WTC11 (cell line): Measurements from ENCODE around the gene AGAP1. TPM values are rescaled to one million over a fixed set of nuclear protein-coding genes. Genes with fewer than 3 reads are reported as not detected.

Source experiments
- ATAC-seq: fragments of 200-7000 bp; cut with Tn5 transposase; 2 replicates; pipeline ENCODE4 v1.10.0; 2021; ENCODE audit warnings: mild to moderate bottlenecking, moderate library complexity
- CTCF ChIA-PET: fragments of 300-600 bp; sonication (Branson Sonifier 250); formaldehyde crosslinking; loops from one replicate; lab custom pipeline; 2021; ENCODE audit warnings: antibody characterized with exemption; lab: Charles Lee
- POLR2A ChIA-PET: fragments of 350-600 bp; sonication (Branson Sonifier 250); formaldehyde crosslinking; loops from one replicate; lab custom pipeline; 2021; ENCODE audit warnings: antibody characterized with exemption; lab: Charles Lee
- DNase-seq: peaks from one replicate; pipeline ENCODE4 v3.0.0; 2021; ENCODE audit warnings: low spot score
- H3K27ac Mint-ChIP-seq: 2 replicates; pipeline ENCODE4 v1.8.0; 2021; ENCODE audit warnings: mixed read lengths
- H3K27me3 Mint-ChIP-seq: 2 replicates; pipeline ENCODE4 v1.8.0; 2021; ENCODE audit warnings: low read depth, mild to moderate bottlenecking, moderate library complexity, mixed read lengths
- H3K36me3 Mint-ChIP-seq: 2 replicates; pipeline ENCODE4 v1.8.0; 2021; ENCODE audit warnings: mixed read lengths
- H3K4me1 Mint-ChIP-seq: 2 replicates; pipeline ENCODE4 v1.8.0; 2022; ENCODE audit warnings: mixed read lengths
- H3K4me3 Mint-ChIP-seq: 2 replicates; pipeline ENCODE4 v1.8.0; 2021; ENCODE audit warnings: mild to moderate bottlenecking, moderate library complexity, mixed read lengths
- H3K9me3 Mint-ChIP-seq: 2 replicates; pipeline ENCODE4 v1.8.0; 2021; ENCODE audit warnings: mixed read lengths
- ARID4B ChIP-seq: sonication (generic); formaldehyde crosslinking; IDR thresholded peaks from 2 replicates; pipeline ENCODE4 v1.8.0; 2023; ENCODE audit warnings: missing genetic modification reagents, mild to moderate bottlenecking, borderline replicate concordance
- ATF3 ChIP-seq: sonication (generic); formaldehyde crosslinking; conservative IDR thresholded peaks from 2 replicates; pipeline ENCODE4 v1.8.1; 2022; ENCODE audit warnings: mild to moderate bottlenecking, missing genetic modification reagents
- ELF4 ChIP-seq: sonication (generic); formaldehyde crosslinking; IDR thresholded peaks from 2 replicates; pipeline ENCODE4 v1.8.1; 2022; ENCODE audit warnings: low read depth, mild to moderate bottlenecking, moderate library complexity, missing genetic modification reagents
- FOXK1 ChIP-seq: sonication (generic); formaldehyde crosslinking; IDR thresholded peaks from 2 replicates; pipeline ENCODE4 v1.8.0; 2022; ENCODE audit warnings: mild to moderate bottlenecking, moderate library complexity, missing genetic modification reagents
- GABPB1 ChIP-seq: sonication (generic); formaldehyde crosslinking; IDR thresholded peaks from 2 replicates; pipeline ENCODE4 v1.8.1; 2023; ENCODE audit warnings: mild to moderate bottlenecking, missing genetic modification reagents
- GRHL2 ChIP-seq: fragments of 250-450 bp; sonication (Bioruptor Pico); IDR thresholded peaks from 2 replicates; pipeline ENCODE4 v1.8.0; 2022; ENCODE audit warnings: mild to moderate bottlenecking, moderate library complexity; ENCODE audit not compliant: insufficient replicate concordance, severe bottlenecking
- NFATC4 ChIP-seq: fragments of 250-450 bp; sonication (Bioruptor Pico); IDR thresholded peaks from 2 replicates; pipeline ENCODE4 v1.9.0; 2021; ENCODE audit warnings: mild to moderate bottlenecking
- NFE2L1 ChIP-seq: sonication (generic); formaldehyde crosslinking; IDR thresholded peaks from 2 replicates; pipeline ENCODE4 v1.8.1; 2023; ENCODE audit warnings: missing genetic modification reagents
- STAT6 ChIP-seq: sonication (generic); formaldehyde crosslinking; conservative IDR thresholded peaks from 2 replicates; pipeline ENCODE4 v1.8.1; 2023; ENCODE audit warnings: mild to moderate bottlenecking, low read depth, missing genetic modification reagents, moderate library complexity
- TCF7 ChIP-seq: sonication (generic); formaldehyde crosslinking; IDR thresholded peaks from 2 replicates; pipeline ENCODE4 v1.8.0; 2022; ENCODE audit warnings: mild to moderate bottlenecking, low read depth, missing genetic modification reagents, moderate library complexity
- ZNF232 ChIP-seq: sonication (generic); formaldehyde crosslinking; IDR thresholded peaks from 2 replicates; pipeline ENCODE4 v1.8.0; 2022; ENCODE audit warnings: mild to moderate bottlenecking, missing genetic modification reagents
- ZNF512 ChIP-seq: sonication (generic); formaldehyde crosslinking; IDR thresholded peaks from 2 replicates; pipeline ENCODE4 v1.8.1; 2022; ENCODE audit warnings: missing genetic modification reagents, borderline replicate concordance
- total RNA-seq: library from RNA; stranded (reverse); gene quantifications from 3 replicates; pipeline ENCODE4 v1.2.3, GENCODE V29; 2021
- TF ChIP-seq, protein P1 (sequence below): sonication (generic); formaldehyde crosslinking; IDR thresholded peaks from 2 replicates; pipeline ENCODE4 v1.8.1; 2022; ENCODE audit warnings: mild to moderate bottlenecking, moderate library complexity, missing genetic modification reagents
- TF ChIP-seq, protein P2 (sequence below): sonication (generic); formaldehyde crosslinking; IDR thresholded peaks from 2 replicates; pipeline ENCODE4 v1.8.0; 2022; ENCODE audit warnings: mild to moderate bottlenecking, missing genetic modification reagents

The AGAP1 gene
- total RNA-seq, 1 experiment from 2014 or later: 49.3 TPM

GRCh38 chr2:236146436-236146835 lies 652.6 kb downstream of the AGAP1 start (continued):
- TF ChIP-seq ARID4B (CRISPR knock-in tag) (no peak), GRHL2 (CRISPR knock-in tag) (no peak)

DNA sequence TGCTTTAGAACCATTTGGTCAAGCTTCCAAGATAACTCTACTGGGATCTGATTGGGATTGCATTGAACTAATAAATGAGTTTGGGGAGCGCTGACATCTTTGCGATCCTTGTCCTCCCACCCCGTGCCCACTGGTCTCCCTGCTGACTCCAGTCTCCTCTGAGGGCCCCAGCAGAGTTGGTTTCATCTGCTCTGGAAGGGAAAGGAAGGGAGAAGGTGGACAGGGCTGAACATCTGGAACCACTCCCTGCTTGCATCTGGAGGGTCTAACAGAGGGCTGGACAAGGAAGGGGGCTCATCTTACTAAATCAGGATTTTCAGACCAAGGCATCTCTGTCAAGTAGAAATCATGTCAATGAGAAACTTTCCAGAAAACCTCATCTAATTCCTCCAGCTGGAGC lies 661.6 kb downstream of the AGAP1 start:
- ATAC-seq (no peak), DNase-seq (no peak)
- no peak for TF ChIP-seq ZNF232 (CRISPR knock-in tag)
- TF ChIP-seq GABPB1 (CRISPR knock-in tag): no peak
- no peak for TF ChIP-seq ARID4B (CRISPR knock-in tag)
- TF ChIP-seq TCF7 (CRISPR knock-in tag): no peak
- TF ChIP-seq ZNF512 (CRISPR knock-in tag): no peak
- TF ChIP-seq, protein P1, sequence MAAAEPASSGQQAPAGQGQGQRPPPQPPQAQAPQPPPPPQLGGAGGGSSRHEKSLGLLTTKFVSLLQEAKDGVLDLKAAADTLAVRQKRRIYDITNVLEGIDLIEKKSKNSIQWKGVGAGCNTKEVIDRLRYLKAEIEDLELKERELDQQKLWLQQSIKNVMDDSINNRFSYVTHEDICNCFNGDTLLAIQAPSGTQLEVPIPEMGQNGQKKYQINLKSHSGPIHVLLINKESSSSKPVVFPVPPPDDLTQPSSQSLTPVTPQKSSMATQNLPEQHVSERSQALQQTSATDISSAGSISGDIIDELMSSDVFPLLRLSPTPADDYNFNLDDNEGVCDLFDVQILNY (CRISPR knock-in tag): no peak
- peaks cover 72% of the 10 kb centered on the region for H3K27me3 Mint-ChIP-seq
- CTCF ChIA-PET: no interaction called here
- H3K36me3 Mint-ChIP-seq: peaks cover 12% of the 10 kb centered on the region
- no peak overlapping the region for H3K27ac Mint-ChIP-seq
- H3K4me3 Mint-ChIP-seq: no peak overlapping the region
- H3K4me1 Mint-ChIP-seq: peaks cover 18% of the 10 kb centered on the region
- POLR2A ChIA-PET: no interaction called here
- H3K9me3 Mint-ChIP-seq: peaks cover 26% of the 10 kb centered on the region

DNA sequence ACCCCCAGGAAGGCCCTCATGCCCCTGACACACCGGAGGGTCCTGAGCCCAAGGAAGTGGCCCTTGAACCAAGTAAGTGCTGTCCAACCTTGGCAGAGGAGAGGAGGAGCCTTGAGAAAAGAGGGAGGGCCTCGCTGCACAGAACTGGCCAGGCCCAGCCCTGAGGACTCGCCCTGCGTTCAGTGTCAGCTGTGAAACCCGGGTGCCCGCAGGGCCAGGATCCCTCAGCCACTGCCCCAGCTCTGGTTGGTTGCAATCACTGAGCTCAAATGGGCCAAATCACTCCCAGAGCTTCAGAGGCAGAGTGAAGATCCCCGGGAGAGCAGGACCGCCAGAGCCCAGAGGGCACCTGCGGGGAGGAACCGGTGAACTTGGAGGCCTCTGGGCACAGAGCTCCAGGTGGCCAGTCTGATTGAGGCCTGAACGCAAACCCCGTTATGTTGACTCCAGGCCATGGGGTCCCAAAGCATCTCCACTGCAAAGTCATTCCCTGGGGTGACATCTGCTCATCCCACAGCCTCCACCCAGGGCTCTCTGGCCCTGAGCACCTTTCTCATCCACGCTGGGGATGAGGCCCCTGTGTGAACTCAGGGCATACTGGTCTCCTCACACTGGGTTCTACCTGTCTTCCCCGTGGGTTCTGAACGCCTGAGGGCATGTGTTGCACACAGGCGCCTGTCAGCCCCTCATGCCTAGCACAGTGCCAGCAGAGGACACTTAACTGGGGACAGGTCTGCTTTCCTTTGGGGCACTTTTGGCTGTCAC lies 662.4 kb downstream of the AGAP1 start:
- H3K27me3 Mint-ChIP-seq: peaks cover 74% of the 10 kb centered on the region
- TF ChIP-seq ELF4 (CRISPR knock-in tag) (no peak), NFE2L1 (CRISPR knock-in tag) (no peak), STAT6 (CRISPR knock-in tag) (no peak), ATF3 (CRISPR knock-in tag) (no peak), FOXK1 (CRISPR knock-in tag) (no peak), NFATC4 (CRISPR knock-in tag) (no peak)
- TF ChIP-seq, protein P2, sequence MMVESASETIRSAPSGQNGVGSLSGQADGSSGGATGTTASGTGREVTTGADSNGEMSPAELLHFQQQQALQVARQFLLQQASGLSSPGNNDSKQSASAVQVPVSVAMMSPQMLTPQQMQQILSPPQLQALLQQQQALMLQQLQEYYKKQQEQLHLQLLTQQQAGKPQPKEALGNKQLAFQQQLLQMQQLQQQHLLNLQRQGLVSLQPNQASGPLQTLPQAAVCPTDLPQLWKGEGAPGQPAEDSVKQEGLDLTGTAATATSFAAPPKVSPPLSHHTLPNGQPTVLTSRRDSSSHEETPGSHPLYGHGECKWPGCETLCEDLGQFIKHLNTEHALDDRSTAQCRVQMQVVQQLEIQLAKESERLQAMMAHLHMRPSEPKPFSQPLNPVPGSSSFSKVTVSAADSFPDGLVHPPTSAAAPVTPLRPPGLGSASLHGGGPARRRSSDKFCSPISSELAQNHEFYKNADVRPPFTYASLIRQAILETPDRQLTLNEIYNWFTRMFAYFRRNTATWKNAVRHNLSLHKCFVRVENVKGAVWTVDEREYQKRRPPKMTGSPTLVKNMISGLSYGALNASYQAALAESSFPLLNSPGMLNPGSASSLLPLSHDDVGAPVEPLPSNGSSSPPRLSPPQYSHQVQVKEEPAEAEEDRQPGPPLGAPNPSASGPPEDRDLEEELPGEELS (CRISPR knock-in tag): no peak

More for the DNA sequence above, 662.4 kb downstream of the AGAP1 start:
- H3K9me3 Mint-ChIP-seq: peaks cover 19% of the 10 kb centered on the region
- CTCF ChIA-PET: interaction anchor here (1.1 kb wide), 1 partner anchor 21 kb away, joined by 5 read pairs; no protein-coding TSS in a partner anchor
- POLR2A ChIA-PET: interaction anchor here (0.6 kb wide), 1 partner anchor 77 kb away, joined by 6 read pairs; no protein-coding TSS in a partner anchor
- peaks cover 25% of the 10 kb centered on the region for H3K4me1 Mint-ChIP-seq
- ATAC-seq (no peak), DNase-seq (no peak)
- no peak overlapping the region for H3K4me3 Mint-ChIP-seq
- H3K36me3 Mint-ChIP-seq: peaks cover 12% of the 10 kb centered on the region
- H3K27ac Mint-ChIP-seq: no peak overlapping the region
